Measurements from ENCODE around the gene GPATCH8.
"Not testable (repeated sequence)": the region's sequence is repeated elsewhere in the genome, so short reads cannot be mapped to it uniquely, and the experiment has no call there.

GPATCH8 gene

GRCh38 chr17:44365051-44365450 lies 138.2 kb downstream of the GPATCH8 start:
- peaks cover 26% of the 10 kb centered on the region for H3K4me1 ChIP-seq (ENCODE audit: control insufficient read depth, insufficient read depth, low read length)
- H3K36me3 ChIP-seq (ENCODE audit: control insufficient read depth, insufficient read depth, low read length); H3K4me3 ChIP-seq (ENCODE audit: insufficient read depth, low read depth, low read length); H3K27ac ChIP-seq (ENCODE audit: insufficient read depth, low read depth, low read length, poor library complexity, severe bottlenecking); H3K9me3 ChIP-seq (ENCODE audit: control insufficient read depth, low read length): not testable (repeated sequence)
- peaks cover 15% of the 10 kb centered on the region for H3K27me3 ChIP-seq (ENCODE audit: control insufficient read depth, insufficient read depth, low read length, poor library complexity, severe bottlenecking)
- WGBS, 2 experiments: 91 to 94% methylated on average over 5 of the region's 5 CpGs

- Histone ChIP-seq H3K27ac (ENCODE audit: insufficient read depth, low read depth, low read length, poor library complexity, severe bottlenecking) (no peak within 1 kb of the TSS), H3K4me3 (ENCODE audit: insufficient read depth, low read depth, low read length) (peak within 1 kb of the TSS; percentile 93), H3K27me3 (ENCODE audit: control insufficient read depth, insufficient read depth, low read length, poor library complexity, severe bottlenecking) (peaks cover 15% of the 10 kb centered on the region), H3K9me3 (ENCODE audit: control insufficient read depth, low read length) (no peaks in the 10 kb centered on the region), H3K36me3 (ENCODE audit: control insufficient read depth, insufficient read depth, low read length) (peaks cover 4% of the 10 kb centered on the region), H3K4me1 (ENCODE audit: control insufficient read depth, insufficient read depth, low read length) (peaks cover 26% of the 10 kb centered on the region)
- WGBS, 2 experiments: 1% methylated on average over 63 of the region's 63 CpGs
Observed at GRCh38 chr17:44363613-44364159, 139.5 kb downstream of the GPATCH8 start, which contains the start of gene FAM171A2. Gene FAM171A2 (minus strand): TSS chr17:44363853. CDS start chr17:44363714, 139 bp downstream.

GRCh38 chr17:44362949-44363612 lies 140.1 kb downstream of the GPATCH8 start:
- H3K36me3 ChIP-seq (ENCODE audit: control insufficient read depth, insufficient read depth, low read length): peaks cover 5% of the 10 kb centered on the region
- H3K27me3 ChIP-seq (ENCODE audit: control insufficient read depth, insufficient read depth, low read length, poor library complexity, severe bottlenecking): peaks cover 15% of the 10 kb centered on the region
- H3K4me3 ChIP-seq (ENCODE audit: insufficient read depth, low read depth, low read length): peak overlapping the region; percentile 93
- WGBS, 2 experiments: 0 to 1% methylated on average over 45 of the region's 45 CpGs
- peaks cover 26% of the 10 kb centered on the region for H3K4me1 ChIP-seq (ENCODE audit: control insufficient read depth, insufficient read depth, low read length)
- no peaks in the 10 kb centered on the region for H3K9me3 ChIP-seq (ENCODE audit: control insufficient read depth, low read length)
- no peak overlapping the region for H3K27ac ChIP-seq (ENCODE audit: insufficient read depth, low read depth, low read length, poor library complexity, severe bottlenecking)

- H3K27me3 ChIP-seq (ENCODE audit: control insufficient read depth, insufficient read depth, low read length, poor library complexity, severe bottlenecking): peaks cover 15% of the 10 kb centered on the region
- 13 to 23% methylated on average over 7 to 9 of the region's 11 CpGs for WGBS, 2 experiments
- no peak overlapping the region for H3K27ac ChIP-seq (ENCODE audit: insufficient read depth, low read depth, low read length, poor library complexity, severe bottlenecking)
- H3K4me3 ChIP-seq (ENCODE audit: insufficient read depth, low read depth, low read length): peak overlapping the region; percentile 93
- H3K9me3 ChIP-seq (ENCODE audit: control insufficient read depth, low read length): no peaks in the 10 kb centered on the region
- H3K36me3 ChIP-seq (ENCODE audit: control insufficient read depth, insufficient read depth, low read length): peaks cover 5% of the 10 kb centered on the region
- H3K4me1 ChIP-seq (ENCODE audit: control insufficient read depth, insufficient read depth, low read length): peaks cover 26% of the 10 kb centered on the region
Observed at GRCh38 chr17:44362459-44362948, 140.7 kb downstream of the GPATCH8 start.

GRCh38 chr17:44361292-44362260 lies 141.6 kb downstream of the GPATCH8 start:
- Histone ChIP-seq H3K36me3 (ENCODE audit: control insufficient read depth, insufficient read depth, low read length) (peaks cover 5% of the 10 kb centered on the region), H3K27me3 (ENCODE audit: control insufficient read depth, insufficient read depth, low read length, poor library complexity, severe bottlenecking) (peaks cover 15% of the 10 kb centered on the region), H3K27ac (ENCODE audit: insufficient read depth, low read depth, low read length, poor library complexity, severe bottlenecking) (no peak overlapping the region), H3K4me3 (ENCODE audit: insufficient read depth, low read depth, low read length) (peak overlapping the region; percentile 93), H3K4me1 (ENCODE audit: control insufficient read depth, insufficient read depth, low read length) (peaks cover 26% of the 10 kb centered on the region), H3K9me3 (ENCODE audit: control insufficient read depth, low read length) (no peaks in the 10 kb centered on the region)
- WGBS, 2 experiments: 46 to 56% methylated on average over 9 to 11 of the region's 11 CpGs

- Histone ChIP-seq H3K36me3 (ENCODE audit: control insufficient read depth, insufficient read depth, low read length) (peaks cover 5% of the 10 kb centered on the region), H3K4me3 (ENCODE audit: insufficient read depth, low read depth, low read length) (peak overlapping the region; percentile 23), H3K27ac (ENCODE audit: insufficient read depth, low read depth, low read length, poor library complexity, severe bottlenecking) (peak overlapping the region; percentile 11), H3K4me1 (ENCODE audit: control insufficient read depth, insufficient read depth, low read length) (peaks cover 26% of the 10 kb centered on the region), H3K9me3 (ENCODE audit: control insufficient read depth, low read length) (no peaks in the 10 kb centered on the region), H3K27me3 (ENCODE audit: control insufficient read depth, insufficient read depth, low read length, poor library complexity, severe bottlenecking) (peaks cover 9% of the 10 kb centered on the region)
- 41 to 45% methylated on average over 5 of the region's 5 CpGs for WGBS, 2 experiments
Observed at GRCh38 chr17:44360826-44361225, 142.4 kb downstream of the GPATCH8 start.

GRCh38 chr17:44360144-44360533 lies 143.1 kb downstream of the GPATCH8 start:
- Histone ChIP-seq H3K4me1 (ENCODE audit: control insufficient read depth, insufficient read depth, low read length) (peaks cover 26% of the 10 kb centered on the region), H3K4me3 (ENCODE audit: insufficient read depth, low read depth, low read length) (no peak overlapping the region), H3K27ac (ENCODE audit: insufficient read depth, low read depth, low read length, poor library complexity, severe bottlenecking) (no peak overlapping the region), H3K36me3 (ENCODE audit: control insufficient read depth, insufficient read depth, low read length) (peaks cover 10% of the 10 kb centered on the region), H3K9me3 (ENCODE audit: control insufficient read depth, low read length) (no peaks in the 10 kb centered on the region), H3K27me3 (ENCODE audit: control insufficient read depth, insufficient read depth, low read length, poor library complexity, severe bottlenecking) (peaks cover 4% of the 10 kb centered on the region)
- WGBS, 2 experiments: 90 to 92% methylated on average over 6 of the region's 6 CpGs

- WGBS, 2 experiments: 95 to 96% methylated on average over 14 of the region's 14 CpGs
- no peaks in the 10 kb centered on the region for H3K27me3 ChIP-seq (ENCODE audit: control insufficient read depth, insufficient read depth, low read length, poor library complexity, severe bottlenecking)
- H3K4me3 ChIP-seq (ENCODE audit: insufficient read depth, low read depth, low read length): no peak overlapping the region
- H3K9me3 ChIP-seq (ENCODE audit: control insufficient read depth, low read length): no peaks in the 10 kb centered on the region
- peaks cover 26% of the 10 kb centered on the region for H3K4me1 ChIP-seq (ENCODE audit: control insufficient read depth, insufficient read depth, low read length)
- H3K36me3 ChIP-seq (ENCODE audit: control insufficient read depth, insufficient read depth, low read length): peaks cover 11% of the 10 kb centered on the region
- H3K27ac ChIP-seq (ENCODE audit: insufficient read depth, low read depth, low read length, poor library complexity, severe bottlenecking): no peak overlapping the region
Observed at GRCh38 chr17:44359458-44360143, 143.6 kb downstream of the GPATCH8 start.

GRCh38 chr17:44359006-44359405 lies 144.2 kb downstream of the GPATCH8 start:
- 95 to 97% methylated on average over 6 of the region's 6 CpGs for WGBS, 2 experiments

More at GRCh38 chr17:44359006-44359405, 144.2 kb downstream of the GPATCH8 start:
- H3K4me1 ChIP-seq (ENCODE audit: control insufficient read depth, insufficient read depth, low read length): peaks cover 25% of the 10 kb centered on the region
- H3K4me3 ChIP-seq (ENCODE audit: insufficient read depth, low read depth, low read length): no peak overlapping the region
- H3K36me3 ChIP-seq (ENCODE audit: control insufficient read depth, insufficient read depth, low read length): peaks cover 11% of the 10 kb centered on the region
- H3K27me3 ChIP-seq (ENCODE audit: control insufficient read depth, insufficient read depth, low read length, poor library complexity, severe bottlenecking): no peaks in the 10 kb centered on the region
- no peak overlapping the region for H3K27ac ChIP-seq (ENCODE audit: insufficient read depth, low read depth, low read length, poor library complexity, severe bottlenecking)
- no peaks in the 10 kb centered on the region for H3K9me3 ChIP-seq (ENCODE audit: control insufficient read depth, low read length)

Data from ectodermal cell (in vitro differentiated cells).